ENCODE results near the gene C1QTNF1.

C1QTNF1 gene

GRCh38 chr17:79023886-79024771, at the start of gene C1QTNF1:
Gene C1QTNF1, plus strand, starts transcription at chr17:79024169. Its CDS starts 19,800 bp downstream, at chr17:79043969.
- peak; percentile 47 for DNase-seq

- DNase-seq: no peak
Measured at GRCh38 chr17:78974635-78975591, 49.1 kb upstream of the C1QTNF1 start.

- no peak for DNase-seq
Measured at GRCh38 chr17:78976907-78977680, 46.9 kb upstream of the C1QTNF1 start.

GRCh38 chr17:78977681-78977943, 46.4 kb upstream of the C1QTNF1 start:
- no peak for DNase-seq

GRCh38 chr17:78977997-78978973, 45.7 kb upstream of the C1QTNF1 start:
- DNase-seq: no peak

GRCh38 chr17:78979780-78980623, 44.0 kb upstream of the C1QTNF1 start, which contains the start of gene LGALS3BP:
Gene LGALS3BP, minus strand, starts transcription at chr17:78979923. Its CDS starts 2,732 bp downstream, at chr17:78977191.
- DNase-seq: peak; percentile 45

GRCh38 chr17:78980624-78980972, 43.4 kb upstream of the C1QTNF1 start:
- no peak for DNase-seq

- DNase-seq: no peak
Measured at GRCh38 chr17:78981010-78981888, 42.7 kb upstream of the C1QTNF1 start.

- DNase-seq: no peak
Measured at GRCh38 chr17:78985395-78985794, 38.6 kb upstream of the C1QTNF1 start.

GRCh38 chr17:78986048-78986648, 37.8 kb upstream of the C1QTNF1 start:
- peak; percentile 22 for DNase-seq

- DNase-seq: no peak
Measured at GRCh38 chr17:78986649-78987328, 37.2 kb upstream of the C1QTNF1 start.

GRCh38 chr17:78988152-78988551, 35.8 kb upstream of the C1QTNF1 start:
- no peak for DNase-seq

GRCh38 chr17:78990349-78991016, 33.5 kb upstream of the C1QTNF1 start:
- DNase-seq: no peak

- no peak for DNase-seq
Measured at GRCh38 chr17:78991017-78991738, 32.8 kb upstream of the C1QTNF1 start.

- DNase-seq: no peak
Measured at GRCh38 chr17:78991906-78992532, 31.9 kb upstream of the C1QTNF1 start.

- DNase-seq: no peak
Measured at GRCh38 chr17:78992542-78993212, 31.3 kb upstream of the C1QTNF1 start.

All from CD4-positive, alpha-beta T cell treated with Interleukin-6 for 4 hours (primary cell).